DOHH2 (cell line): Measurements from ENCODE around the gene PSMD14.

ENCODE experiments used
- H3F3A ChIP-seq: fragments of 200-600 bp; sonication (generic), shearing (Covaris generic); 2 replicates; pipeline ENCODE4 v1.6.0; 2016; ENCODE audit warnings: antibody characterized with exemption, mild to moderate bottlenecking; ENCODE audit not compliant: control insufficient read depth, insufficient read depth
- H3K27ac ChIP-seq: fragments of 200-600 bp; sonication (generic); 2 replicates; pipeline ENCODE4 v1.5.1; 2014; ENCODE audit warnings: low read depth, mild to moderate bottlenecking, low read length, moderate library complexity
- H3K27me3 ChIP-seq: fragments of 200-600 bp; sonication (generic); 2 replicates; pipeline ENCODE4 v1.6.1; 2014; ENCODE audit warnings: mild to moderate bottlenecking, low read length, mixed read lengths; ENCODE audit not compliant: control insufficient read depth
- H3K36me3 ChIP-seq: fragments of 200-600 bp; sonication (generic); 2 replicates; pipeline ENCODE4 v1.6.1; 2014; ENCODE audit warnings: mild to moderate bottlenecking, low read length, moderate library complexity, mixed read lengths; ENCODE audit not compliant: control insufficient read depth
- H3K4me1 ChIP-seq: fragments of 200-600 bp; sonication (generic); 2 replicates; pipeline ENCODE4 v1.6.1; 2014; ENCODE audit warnings: mild to moderate bottlenecking, low read length, mixed read lengths; ENCODE audit not compliant: control insufficient read depth
- H3K4me2 ChIP-seq: fragments of 200-600 bp; sonication (generic); 2 replicates; pipeline ENCODE4 v1.6.0; 2014; ENCODE audit warnings: mild to moderate bottlenecking, low read length, moderate library complexity
- H3K4me3 ChIP-seq: fragments of 200-600 bp; sonication (generic); 2 replicates; pipeline ENCODE4 v1.5.1; 2014; ENCODE audit warnings: mild to moderate bottlenecking, low read length, mixed read lengths
- H3K79me2 ChIP-seq: fragments of 200-600 bp; sonication (generic); 2 replicates; pipeline ENCODE4 v1.6.1; 2014; ENCODE audit warnings: mild to moderate bottlenecking, low read length, mixed read lengths; ENCODE audit not compliant: control insufficient read depth
- H3K9me2 ChIP-seq: fragments of 200-600 bp; sonication (generic); replicated peaks from 2 replicates; pipeline ENCODE4 v1.6.1; 2014; ENCODE audit warnings: mild to moderate bottlenecking, low read length, mixed read lengths; ENCODE audit not compliant: control insufficient read depth
- H3K9me3 ChIP-seq: fragments of 200-600 bp; sonication (generic); 2 replicates; pipeline ENCODE4 v1.6.1; 2014; ENCODE audit warnings: antibody characterized with exemption, low read length, mixed read lengths; ENCODE audit not compliant: control insufficient read depth, insufficient read depth
- H4K20me1 ChIP-seq: fragments of 200-600 bp; sonication (generic); 2 replicates; pipeline ENCODE4 v1.6.0; 2014; ENCODE audit warnings: low read depth, mild to moderate bottlenecking, antibody characterized with exemption, low read length, moderate library complexity; ENCODE audit not compliant: control insufficient read depth, insufficient read depth
- EZH2phosphoT487 ChIP-seq: fragments of 200-600 bp; sonication (generic); IDR thresholded peaks from 2 replicates; pipeline ENCODE4 v1.6.1; 2017; ENCODE audit warnings: borderline replicate concordance, mild to moderate bottlenecking, antibody characterized with exemption, low read length, moderate library complexity, mixed read lengths
- TF ChIP-seq, protein P1 (sequence below): fragments of 200-600 bp; sonication (generic); IDR thresholded peaks from one replicate; pipeline ENCODE4 v1.5.1; 2014; ENCODE audit warnings: antibody characterized with exemption, mild to moderate bottlenecking, low read depth, low read length; ENCODE audit not compliant: poor library complexity, severe bottlenecking

PSMD14 gene

GRCh38 chr2:161379740-161380139 is 71.5 kb downstream of the PSMD14 start:
- no peaks in the 10 kb centered on the region for H4K20me1 ChIP-seq
- TF ChIP-seq, protein P1, sequence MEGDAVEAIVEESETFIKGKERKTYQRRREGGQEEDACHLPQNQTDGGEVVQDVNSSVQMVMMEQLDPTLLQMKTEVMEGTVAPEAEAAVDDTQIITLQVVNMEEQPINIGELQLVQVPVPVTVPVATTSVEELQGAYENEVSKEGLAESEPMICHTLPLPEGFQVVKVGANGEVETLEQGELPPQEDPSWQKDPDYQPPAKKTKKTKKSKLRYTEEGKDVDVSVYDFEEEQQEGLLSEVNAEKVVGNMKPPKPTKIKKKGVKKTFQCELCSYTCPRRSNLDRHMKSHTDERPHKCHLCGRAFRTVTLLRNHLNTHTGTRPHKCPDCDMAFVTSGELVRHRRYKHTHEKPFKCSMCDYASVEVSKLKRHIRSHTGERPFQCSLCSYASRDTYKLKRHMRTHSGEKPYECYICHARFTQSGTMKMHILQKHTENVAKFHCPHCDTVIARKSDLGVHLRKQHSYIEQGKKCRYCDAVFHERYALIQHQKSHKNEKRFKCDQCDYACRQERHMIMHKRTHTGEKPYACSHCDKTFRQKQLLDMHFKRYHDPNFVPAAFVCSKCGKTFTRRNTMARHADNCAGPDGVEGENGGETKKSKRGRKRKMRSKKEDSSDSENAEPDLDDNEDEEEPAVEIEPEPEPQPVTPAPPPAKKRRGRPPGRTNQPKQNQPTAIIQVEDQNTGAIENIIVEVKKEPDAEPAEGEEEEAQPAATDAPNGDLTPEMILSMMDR = no peak
- no peak for TF ChIP-seq EZH2phosphoT487
- H3K4me1 ChIP-seq = peaks cover 8% of the 10 kb centered on the region
- H3K79me2 ChIP-seq = no peaks in the 10 kb centered on the region
- H3K27ac ChIP-seq = no peak overlapping the region
- no peaks in the 10 kb centered on the region for H3F3A ChIP-seq
- no peaks in the 10 kb centered on the region for H3K9me2 ChIP-seq
- H3K9me3 ChIP-seq = no peaks in the 10 kb centered on the region
- no peak overlapping the region for H3K4me2 ChIP-seq
- H3K4me3 ChIP-seq = no peak overlapping the region
- peaks cover 16% of the 10 kb centered on the region for H3K36me3 ChIP-seq
- H3K27me3 ChIP-seq = no peaks in the 10 kb centered on the region

GRCh38 chr2:161381546-161381945 is 73.3 kb downstream of the PSMD14 start:
- H3K9me3 ChIP-seq = no peaks in the 10 kb centered on the region
- no peak overlapping the region for H3K4me3 ChIP-seq
- H3K4me2 ChIP-seq = no peak overlapping the region
- no peaks in the 10 kb centered on the region for H3K9me2 ChIP-seq
- TF ChIP-seq EZH2phosphoT487 = no peak
- TF ChIP-seq, protein P1 = no peak
- peaks cover 22% of the 10 kb centered on the region for H3K36me3 ChIP-seq
- no peaks in the 10 kb centered on the region for H4K20me1 ChIP-seq
- no peaks in the 10 kb centered on the region for H3K27me3 ChIP-seq
- H3K79me2 ChIP-seq = no peaks in the 10 kb centered on the region
- no peaks in the 10 kb centered on the region for H3F3A ChIP-seq
- peaks cover 17% of the 10 kb centered on the region for H3K4me1 ChIP-seq
- no peak overlapping the region for H3K27ac ChIP-seq

GRCh38 chr2:161382747-161383146 is 74.5 kb downstream of the PSMD14 start:
- Histone ChIP-seq H3K36me3 (peaks cover 30% of the 10 kb centered on the region), H3K9me2 (no peaks in the 10 kb centered on the region), H4K20me1 (no peaks in the 10 kb centered on the region), H3F3A (no peaks in the 10 kb centered on the region), H3K9me3 (no peaks in the 10 kb centered on the region), H3K27me3 (no peaks in the 10 kb centered on the region), H3K79me2 (no peaks in the 10 kb centered on the region), H3K27ac (no peak overlapping the region), H3K4me3 (no peak overlapping the region), H3K4me1 (peaks cover 29% of the 10 kb centered on the region), H3K4me2 (no peak overlapping the region)
- TF ChIP-seq, protein P1 = no peak
- TF ChIP-seq EZH2phosphoT487 = no peak

DNA sequence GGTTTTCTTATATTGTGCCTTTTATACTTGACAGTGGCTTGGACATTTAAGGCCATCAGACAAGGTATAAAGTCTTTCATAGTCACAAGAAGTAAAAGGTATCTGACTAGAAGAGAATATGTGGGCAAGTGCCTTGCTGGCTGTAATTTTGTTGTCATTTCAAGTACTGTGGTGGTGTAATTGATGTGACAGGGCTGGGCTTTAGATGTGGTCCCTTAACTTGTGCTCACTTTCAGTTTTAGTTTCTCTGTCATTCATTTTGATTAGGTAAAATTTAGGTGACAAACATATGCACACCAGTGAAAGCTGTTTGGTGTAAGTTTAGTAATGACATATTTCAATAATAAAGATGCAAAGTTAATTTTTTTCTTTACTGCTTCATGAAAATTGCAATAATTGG is 76.6 kb downstream of the PSMD14 start:
- Histone ChIP-seq H3K4me1 (peaks cover 43% of the 10 kb centered on the region), H3K4me2 (no peak overlapping the region), H3K27ac (no peak overlapping the region), H3K4me3 (no peak overlapping the region), H3K9me3 (no peaks in the 10 kb centered on the region), H3K9me2 (no peaks in the 10 kb centered on the region), H3K36me3 (peaks cover 39% of the 10 kb centered on the region), H3F3A (no peaks in the 10 kb centered on the region), H4K20me1 (no peaks in the 10 kb centered on the region), H3K79me2 (no peaks in the 10 kb centered on the region), H3K27me3 (no peaks in the 10 kb centered on the region)
- TF ChIP-seq EZH2phosphoT487 = no peak
- TF ChIP-seq, protein P1 = no peak
